ENCODE measurements around the gene LRRC28.

LRRC28 gene

GRCh38 chr15:99403597-99403996, 152.3 kb downstream of the LRRC28 start:
- no peak for DNase-seq

GRCh38 chr15:99404454-99404853, 153.2 kb downstream of the LRRC28 start:
- DNase-seq, result no peak

- DNase-seq, result no peak
These were observed 154.8 kb downstream of the LRRC28 start for GRCh38 chr15:99406120-99406519.

- DNase-seq, result no peak
These were observed 155.6 kb downstream of the LRRC28 start for GRCh38 chr15:99406716-99407487.

GRCh38 chr15:99407716-99408115, 156.4 kb downstream of the LRRC28 start:
- no peak for DNase-seq

GRCh38 chr15:99408236-99409096, 157.2 kb downstream of the LRRC28 start:
- no peak for DNase-seq

GRCh38 chr15:99409097-99409473, 157.8 kb downstream of the LRRC28 start:
- DNase-seq, result peak; percentile 12

- DNase-seq, result no peak
These were observed 158.3 kb downstream of the LRRC28 start for GRCh38 chr15:99409560-99409959.

GRCh38 chr15:99410477-99410876, 159.2 kb downstream of the LRRC28 start:
- no peak for DNase-seq

- DNase-seq, result no peak
These were observed 160.0 kb downstream of the LRRC28 start for GRCh38 chr15:99411234-99411633.

GRCh38 chr15:99412082-99412481, 160.8 kb downstream of the LRRC28 start:
- DNase-seq, result no peak

- DNase-seq, result no peak
These were observed 161.3 kb downstream of the LRRC28 start for GRCh38 chr15:99412626-99413025.

GRCh38 chr15:99413955-99414754, 162.9 kb downstream of the LRRC28 start:
- no peak for DNase-seq

GRCh38 chr15:99414755-99415731, 163.8 kb downstream of the LRRC28 start:
- no peak for DNase-seq

- no peak for DNase-seq
These were observed 165.2 kb downstream of the LRRC28 start for GRCh38 chr15:99416191-99417188.

GRCh38 chr15:99421172-99421656, 169.9 kb downstream of the LRRC28 start:
- no peak for DNase-seq

- DNase-seq, result no peak
These were observed 170.5 kb downstream of the LRRC28 start for GRCh38 chr15:99421758-99422157.

- no peak for DNase-seq
These were observed 172.2 kb downstream of the LRRC28 start for GRCh38 chr15:99423186-99424130.

- DNase-seq, result no peak
These were observed 172.9 kb downstream of the LRRC28 start for GRCh38 chr15:99424131-99424571.
